B cell (primary cell): ENCODE data around the gene PTCD1. TPM values are rescaled to one million over a fixed set of nuclear protein-coding genes. Genes with fewer than 3 reads are reported as not detected.

Experiments used
- ATAC-seq: fragments of 200-7000 bp; cut with Tn5 transposase; one replicate; pipeline ENCODE4 v1.10.0; 2021; ENCODE audit warnings: low read depth, mild to moderate bottlenecking, moderate number of reproducible peaks, moderate library complexity
- CTCF ChIA-PET: fragments of 350-600 bp; sonication (Branson Sonifier 250); formaldehyde crosslinking; loops from one replicate; lab custom pipeline; 2021; ENCODE audit warnings: antibody characterized with exemption, inconsistent platforms; lab: Charles Lee
- POLR2A ChIA-PET: fragments of 350-600 bp; sonication (Branson Sonifier 250); formaldehyde crosslinking; loops from one replicate; lab custom pipeline; 2021; ENCODE audit warnings: antibody characterized with exemption; lab: Charles Lee
- DNase-seq: peaks from one replicate; pipeline ENCODE4 v3.0.0; 2013
- H2AFZ ChIP-seq: 2 replicates; pipeline ENCODE4 v1.6.1; 2012; ENCODE audit warnings: mild to moderate bottlenecking, low read depth, low read length; ENCODE audit not compliant: insufficient read depth, poor library complexity, severe bottlenecking
- H3K27ac ChIP-seq, 2 donors: 1 replicate in 1 of 2; 2 replicates in 1 of 2; pipeline ENCODE4 v1.5.1; 2012 to 2013; ENCODE audit warnings: low read length in 2 of 2, mild to moderate bottlenecking in 2 of 2, moderate library complexity in 1 of 2
- H3K27me3 ChIP-seq, 4 experiments: fragments of 200-600 bp in 1 of 4; sonication (generic) in 1 of 4; replicated peaks in 1 of 4; 1 replicate in 2 of 4; 2 replicates in 2 of 4; pipeline versions ENCODE4 v1.6.1 to v1.7.0; 2013 to 2016; ENCODE audit warnings: low read length in 3 of 4, mild to moderate bottlenecking in 2 of 4, mixed read lengths in 1 of 4, moderate library complexity in 1 of 4; ENCODE audit not compliant: insufficient read depth in 4 of 4, control insufficient read depth in 3 of 4; ENCODE audit errors: control extremely low read depth in 1 of 4
- H3K36me3 ChIP-seq, 2 experiments: replicated peaks in 1 of 2; 1 replicate in 1 of 2; 2 replicates in 1 of 2; pipeline versions ENCODE4 v1.6.1 to v1.7.1; 2013; ENCODE audit warnings: low read length in 1 of 2; ENCODE audit not compliant: insufficient read depth in 2 of 2, control insufficient read depth in 1 of 2; ENCODE audit errors: control extremely low read depth in 1 of 2, extremely low read depth in 1 of 2
- H3K4me1 ChIP-seq, 2 donors: fragments of 200-600 bp in 1 of 2; sonication (generic) in 1 of 2; 1 replicate in 1 of 2; 2 replicates in 1 of 2; pipeline versions ENCODE4 v1.5.1 to v1.6.1; 2013 to 2017; ENCODE audit warnings: low read length in 2 of 2; ENCODE audit not compliant: control insufficient read depth in 2 of 2, insufficient read depth in 2 of 2
- H3K4me2 ChIP-seq: replicated peaks from 2 replicates; pipeline ENCODE3; 2012; ENCODE audit warnings: mild to moderate bottlenecking, low read depth, low read length; ENCODE audit not compliant: poor library complexity, severe bottlenecking
- H3K4me3 ChIP-seq, 5 experiments: fragments of 200-600 bp in 1 of 5; sonication (generic) in 1 of 5; 1 replicate in 3 of 5; 2 replicates in 2 of 5; pipeline versions ENCODE4 v1.5.1 to v1.7.0; 2011 to 2016; ENCODE audit warnings: low read length in 4 of 5, mild to moderate bottlenecking in 4 of 5, low read depth in 2 of 5, control low read depth in 1 of 5, moderate library complexity in 1 of 5; ENCODE audit not compliant: insufficient read depth in 1 of 5; ENCODE audit errors: control extremely low read depth in 1 of 5, extremely low read depth in 1 of 5
- H3K79me2 ChIP-seq: fragments of 200-600 bp; sonication (generic); one replicate; pipeline ENCODE4 v1.6.0; 2016; ENCODE audit warnings: low read length; ENCODE audit not compliant: control insufficient read depth, insufficient read depth
- H3K9ac ChIP-seq: fragments of 200-600 bp; sonication (generic); 2 replicates; pipeline ENCODE4 v1.6.1; 2017; ENCODE audit warnings: mild to moderate bottlenecking, low read length, moderate library complexity
- H3K9me3 ChIP-seq, 3 donors: one replicate each; pipeline versions ENCODE4 v1.6.1 to v1.7.1; 2013; ENCODE audit warnings: low read length in 2 of 3; ENCODE audit not compliant: control insufficient read depth in 2 of 3, insufficient read depth in 1 of 3; ENCODE audit errors: control extremely low read depth in 1 of 3
- H4K20me1 ChIP-seq: 2 replicates; pipeline ENCODE4 v1.6.0; 2012; ENCODE audit warnings: mild to moderate bottlenecking, low read length; ENCODE audit not compliant: insufficient read depth, control insufficient read depth, poor library complexity, severe bottlenecking
- H3K27ac Mint-ChIP-seq: one replicate; pipeline ENCODE4 v1.8.0; 2021; ENCODE audit warnings: mixed read lengths
- H3K27me3 Mint-ChIP-seq: one replicate; pipeline ENCODE4 v1.8.0; 2021; ENCODE audit warnings: mixed read lengths
- H3K4me1 Mint-ChIP-seq: one replicate; pipeline ENCODE4 v1.8.0; 2021; ENCODE audit warnings: mixed read lengths
- H3K4me3 Mint-ChIP-seq: one replicate; pipeline ENCODE4 v1.8.0; 2021; ENCODE audit warnings: mixed read lengths
- H3K9me3 Mint-ChIP-seq: one replicate; pipeline ENCODE4 v1.8.0; 2022; ENCODE audit warnings: mixed read lengths; ENCODE audit not compliant: insufficient read depth
- EZH2 ChIP-seq: IDR thresholded peaks from 2 replicates; pipeline ENCODE4 v1.6.1; 2012; ENCODE audit warnings: borderline replicate concordance, low read depth, mild to moderate bottlenecking, moderate library complexity, low read length; ENCODE audit not compliant: insufficient read depth, poor library complexity, severe bottlenecking
- WGBS: methylation state at CpG from one replicate; pipeline ENCODE4 v1.1.5; 2013; ENCODE audit warnings: missing lambda C conversion rate; ENCODE audit not compliant: insufficient coverage; 5-methylcytosine and 5-hydroxymethylcytosine counted together
- intact Hi-C: fragments of 100-400 bp; cut with micrococcal nuclease; formaldehyde crosslinking; loops from one replicate; pipeline ENCODE4 v1.10.0; 2022
- polyA plus RNA-seq: library from polyadenylated mRNA; depleted of rRNA; stranded (reverse); fragments of >200 nt; gene quantifications from 2 replicates; pipeline ENCODE4 v1.2.3, GENCODE V29; 2012
- total RNA-seq, 2 donors: library from RNA; stranded (reverse); fragments of 120-200 nt in 1 of 2; gene quantifications; 1 replicate in 1 of 2; 2 replicates in 1 of 2; pipeline versions ENCODE4 v1.2.3 to v1.2.4, GENCODE V29; 2013 to 2022
- TF ChIP-seq, protein P1 (sequence below): fragments of 200-600 bp; IDR thresholded peaks from one replicate; pipeline ENCODE4 v1.8.0; 2022; ENCODE audit warnings: antibody characterized with exemption, mild to moderate bottlenecking

The PTCD1 gene
- total and polyA plus RNA-seq, 2 donors (not counting 1 experiment from before 2014, with no cell fraction given): 9.7 to 14.8 TPM

- peaks cover 56% of the 10 kb centered on the region for H3K4me1 Mint-ChIP-seq
- peak overlapping the region; percentile 96 for H3K4me2 ChIP-seq
- H3K4me3 Mint-ChIP-seq: peak overlapping the region; percentile 90
Measured at GRCh38 chr7:99380823-99381663, 57.6 kb downstream of the PTCD1 start.

More at GRCh38 chr7:99380823-99381663, 57.6 kb downstream of the PTCD1 start:
- peak overlapping the region; percentile 31 to 72 (median 48) for H3K4me3 ChIP-seq
- peaks cover 0 to 27% of the 10 kb centered on the region in 2 experiments for H3K36me3 ChIP-seq
- DNase-seq: peak; percentile 90
- H4K20me1 ChIP-seq: peaks cover 71% of the 10 kb centered on the region
- no peaks in the 10 kb centered on the region for H3K27me3 ChIP-seq
- peak overlapping the region; percentile 68 for H3K9ac ChIP-seq
- H3K27ac ChIP-seq: peak overlapping the region; percentile 94 to 96
- 30% methylated on average over 16 of the region's 16 CpGs for WGBS
- Mint-ChIP-seq H3K27me3 (no peaks in the 10 kb centered on the region), H3K9me3 (no peaks in the 10 kb centered on the region), H3K27ac (peak overlapping the region; percentile 92)
- ChIA-PET POLR2A (interaction anchor here (0.6 to 2.6 kb wide), 5 partner anchors 12 to 1055 kb away, joined by 3 to 15 read pairs (median 4); partner anchors contain the start of genes BUD31, PDAP1 and ZKSCAN5), CTCF (interaction anchor here (1.0 to 2.4 kb wide), 3 partner anchors 16 to 27 kb away, joined by 3 to 10 read pairs (median 8); partner anchors contain the start of genes BUD31 and PDAP1)
- peaks cover 79% of the 10 kb centered on the region for H3K79me2 ChIP-seq
- H2AFZ ChIP-seq: no peak overlapping the region
- H3K4me1 ChIP-seq: peaks cover 62 to 92% of the 10 kb centered on the region in 2 donors
- ATAC-seq: peak; percentile 82
- no peak for TF ChIP-seq EZH2
- TF ChIP-seq, protein P1, sequence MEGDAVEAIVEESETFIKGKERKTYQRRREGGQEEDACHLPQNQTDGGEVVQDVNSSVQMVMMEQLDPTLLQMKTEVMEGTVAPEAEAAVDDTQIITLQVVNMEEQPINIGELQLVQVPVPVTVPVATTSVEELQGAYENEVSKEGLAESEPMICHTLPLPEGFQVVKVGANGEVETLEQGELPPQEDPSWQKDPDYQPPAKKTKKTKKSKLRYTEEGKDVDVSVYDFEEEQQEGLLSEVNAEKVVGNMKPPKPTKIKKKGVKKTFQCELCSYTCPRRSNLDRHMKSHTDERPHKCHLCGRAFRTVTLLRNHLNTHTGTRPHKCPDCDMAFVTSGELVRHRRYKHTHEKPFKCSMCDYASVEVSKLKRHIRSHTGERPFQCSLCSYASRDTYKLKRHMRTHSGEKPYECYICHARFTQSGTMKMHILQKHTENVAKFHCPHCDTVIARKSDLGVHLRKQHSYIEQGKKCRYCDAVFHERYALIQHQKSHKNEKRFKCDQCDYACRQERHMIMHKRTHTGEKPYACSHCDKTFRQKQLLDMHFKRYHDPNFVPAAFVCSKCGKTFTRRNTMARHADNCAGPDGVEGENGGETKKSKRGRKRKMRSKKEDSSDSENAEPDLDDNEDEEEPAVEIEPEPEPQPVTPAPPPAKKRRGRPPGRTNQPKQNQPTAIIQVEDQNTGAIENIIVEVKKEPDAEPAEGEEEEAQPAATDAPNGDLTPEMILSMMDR: no peak
- H3K9me3 ChIP-seq: no peaks in the 10 kb centered on the region
- intact Hi-C loops: loop anchor here (1.0 kb wide), 2 partner anchors 12 to 27 kb away; partner anchors contain the start of genes BUD31 and PDAP1
